GM18502 (cell line): ENCODE data around the gene NPIPB9.
"Not testable (repeated sequence)": the region's sequence is repeated elsewhere in the genome, so short reads cannot be mapped to it uniquely, and the experiment has no call there.

Experiments
- ATAC-seq: cut with Tn5 transposase; IDR thresholded peaks from one replicate; pipeline ENCODE4 v1.9.1; 2021; ENCODE audit warnings: mild to moderate bottlenecking; ENCODE audit not compliant: unreplicated experiment, poor library complexity

NPIPB9 gene

GRCh38 chr16:28751487-28751886, at the start of gene NPIPB9:
Gene NPIPB9, plus strand, starts transcription at chr16:28751787.
- not testable (repeated sequence) for ATAC-seq

- ATAC-seq: not testable (repeated sequence)
Observed at GRCh38 chr16:28704246-28704645, 47.3 kb upstream of the NPIPB9 start.

GRCh38 chr16:28711220-28712083, 40.1 kb upstream of the NPIPB9 start, which contains the start of gene EIF3C:
Gene EIF3C, plus strand, starts transcription at chr16:28711464. Its CDS starts 223 bp downstream, at chr16:28711687.
- peak; percentile 97 for ATAC-seq

GRCh38 chr16:28722852-28723650, 28.5 kb upstream of the NPIPB9 start:
- not testable (repeated sequence) for ATAC-seq

- not testable (repeated sequence) for ATAC-seq
Observed at GRCh38 chr16:28731253-28731652, 20.3 kb upstream of the NPIPB9 start.

- ATAC-seq: not testable (repeated sequence)
Observed at GRCh38 chr16:28732455-28733124, 19.0 kb upstream of the NPIPB9 start.

- not testable (repeated sequence) for ATAC-seq
Observed at GRCh38 chr16:28739787-28740186, 11.8 kb upstream of the NPIPB9 start.

GRCh38 chr16:28740631-28741030, 11.0 kb upstream of the NPIPB9 start:
- ATAC-seq: not testable (repeated sequence)

GRCh38 chr16:28741295-28741694, 10.3 kb upstream of the NPIPB9 start:
- not testable (repeated sequence) for ATAC-seq

- ATAC-seq: not testable (repeated sequence)
Observed at GRCh38 chr16:28746618-28747350, 4.8 kb upstream of the NPIPB9 start.

GRCh38 chr16:28749997-28750465, 1.6 kb upstream of the NPIPB9 start:
- ATAC-seq: peak; percentile 92

GRCh38 chr16:28750469-28751067, 1.0 kb upstream of the NPIPB9 start:
- peak; percentile 45 for ATAC-seq

GRCh38 chr16:28781697-28782096, 30.1 kb downstream of the NPIPB9 start:
- ATAC-seq: not testable (repeated sequence)

- ATAC-seq: not testable (repeated sequence)
Observed at GRCh38 chr16:28782357-28782756, 30.8 kb downstream of the NPIPB9 start.

GRCh38 chr16:28802235-28803019, 50.8 kb downstream of the NPIPB9 start:
- ATAC-seq: peak; percentile 65

GRCh38 chr16:28807445-28808120, 56.0 kb downstream of the NPIPB9 start:
- not testable (repeated sequence) for ATAC-seq

- ATAC-seq: no peak
Observed at GRCh38 chr16:28820016-28820415, 68.4 kb downstream of the NPIPB9 start.

GRCh38 chr16:28820546-28820945, 69.0 kb downstream of the NPIPB9 start:
- not testable (repeated sequence) for ATAC-seq
